NCI-H2107 (cell line): ENCODE results near the gene MTUS2.
A peak's percentile ranks its signal among the peaks of the same experiment; 100 is the strongest.

Source experiments
- DNase-seq: peaks from one replicate; lab custom pipeline; 2025; lab: John Stamatoyannopoulos, UW

MTUS2 gene

GRCh38 chr13:29484236-29484635 is 664.1 kb downstream of the MTUS2 start:
- peak; percentile 29 for DNase-seq

GRCh38 chr13:29484796-29485195 is 664.7 kb downstream of the MTUS2 start:
- no peak for DNase-seq

DNA sequence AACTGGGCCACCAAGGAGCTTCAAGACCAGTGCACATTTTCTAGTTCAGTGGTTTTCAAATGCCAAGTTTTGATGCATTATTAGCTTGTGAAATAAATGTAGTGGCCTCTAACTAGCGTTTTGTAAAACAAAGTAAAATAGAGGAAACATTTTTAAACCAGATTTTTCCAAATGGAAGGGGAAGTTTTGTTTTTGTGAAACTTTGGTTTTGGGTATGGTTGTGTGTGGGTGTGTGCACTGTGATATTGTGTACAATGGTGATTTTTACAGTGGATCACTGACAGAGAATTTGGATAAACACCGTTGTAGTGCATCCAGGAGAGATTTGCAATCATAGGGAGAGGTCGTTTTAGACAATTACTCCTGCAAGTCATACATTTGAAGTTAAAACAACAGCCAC is 666.4 kb downstream of the MTUS2 start:
- DNase-seq, result no peak

DNA sequence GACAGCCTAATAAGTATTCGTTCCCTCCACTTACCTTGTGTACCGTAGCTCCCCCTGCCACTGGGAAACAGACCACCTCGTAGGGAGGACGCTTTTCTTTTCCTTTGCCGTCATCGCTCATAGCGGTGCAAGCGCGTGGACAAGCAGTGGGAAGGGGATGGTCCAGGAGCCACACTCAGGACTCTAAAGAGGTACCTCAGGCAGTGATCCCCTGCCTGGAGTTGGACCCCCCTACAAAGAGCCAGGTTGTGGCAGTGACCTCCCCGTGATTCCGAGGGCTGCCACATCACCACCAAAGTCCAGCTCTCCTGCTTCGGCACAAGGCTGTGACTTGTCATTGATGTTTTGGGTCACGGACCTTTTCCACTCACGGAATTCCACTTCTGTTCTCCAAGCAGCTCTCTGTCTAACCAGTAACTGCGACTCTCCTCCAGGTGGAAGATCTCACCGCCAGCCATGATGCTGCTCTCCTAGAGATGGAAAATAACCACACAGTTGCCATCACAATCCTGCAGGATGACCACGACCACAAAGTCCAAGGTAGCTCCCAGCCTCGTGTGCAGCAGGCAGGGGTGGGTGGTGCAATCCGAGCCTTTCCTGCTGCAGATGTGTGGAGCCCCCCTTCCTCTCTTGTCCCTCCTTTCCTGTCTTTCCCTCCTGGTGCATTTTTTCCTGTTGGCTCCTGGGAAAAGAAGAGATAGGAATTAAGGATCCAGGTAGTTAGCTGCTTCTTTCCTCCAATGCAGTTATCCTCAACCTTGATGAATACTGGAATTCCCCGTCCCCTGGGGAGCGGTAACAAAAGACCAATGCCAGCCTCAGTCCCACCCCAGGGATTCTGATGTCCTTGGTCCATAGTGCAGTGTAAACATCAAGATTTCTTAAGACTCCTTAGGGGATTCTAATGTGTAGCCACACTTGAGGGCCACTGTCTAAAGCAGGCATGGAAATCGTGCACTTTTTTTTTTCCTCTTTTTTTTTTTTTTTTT is 667.6 kb downstream of the MTUS2 start:
- no peak for DNase-seq

GRCh38 chr13:29489650-29490560 is 669.8 kb downstream of the MTUS2 start:
- no peak for DNase-seq

DNA sequence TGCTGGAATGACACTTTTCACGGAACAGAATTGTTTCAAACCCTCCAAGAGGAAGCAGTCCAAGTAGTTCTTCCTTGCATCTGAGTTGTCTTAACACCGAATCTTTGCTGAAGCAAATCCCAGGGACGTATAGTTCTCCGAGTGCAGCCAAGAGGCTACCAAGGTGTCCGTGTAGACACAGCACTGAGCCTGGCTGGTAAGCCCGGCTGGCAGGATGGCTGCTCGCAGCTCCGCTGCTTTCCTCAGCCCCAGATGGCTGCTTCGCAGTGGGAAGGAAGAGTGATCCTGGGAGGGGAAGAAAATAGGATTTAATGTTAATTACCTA is 670.4 kb downstream of the MTUS2 start:
- DNase-seq, result no peak

- no peak for DNase-seq
Measured at GRCh38 chr13:29491248-29491647, 671.1 kb downstream of the MTUS2 start.

- no peak for DNase-seq
Measured at GRCh38 chr13:29493796-29494195, 673.7 kb downstream of the MTUS2 start.

DNA sequence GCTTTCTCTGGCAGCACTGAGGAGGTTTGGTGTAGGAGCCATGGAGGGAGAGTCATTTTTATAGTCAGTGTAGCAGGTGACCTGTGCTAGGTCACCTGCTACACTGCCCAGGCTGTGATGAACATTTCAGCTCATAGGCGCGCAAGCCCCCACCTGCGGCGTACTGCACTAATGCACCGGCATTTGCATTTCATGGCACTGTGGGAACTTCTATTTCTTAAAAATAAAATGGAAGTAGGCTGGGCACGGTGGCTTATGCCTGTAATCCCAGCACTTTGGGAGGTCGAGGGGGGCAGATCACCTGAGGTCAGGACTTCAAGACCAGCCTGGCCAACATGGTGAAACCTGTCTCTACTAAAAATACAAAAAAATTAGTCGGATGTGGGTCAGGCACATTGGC is 674.4 kb downstream of the MTUS2 start:
- no peak for DNase-seq

DNA sequence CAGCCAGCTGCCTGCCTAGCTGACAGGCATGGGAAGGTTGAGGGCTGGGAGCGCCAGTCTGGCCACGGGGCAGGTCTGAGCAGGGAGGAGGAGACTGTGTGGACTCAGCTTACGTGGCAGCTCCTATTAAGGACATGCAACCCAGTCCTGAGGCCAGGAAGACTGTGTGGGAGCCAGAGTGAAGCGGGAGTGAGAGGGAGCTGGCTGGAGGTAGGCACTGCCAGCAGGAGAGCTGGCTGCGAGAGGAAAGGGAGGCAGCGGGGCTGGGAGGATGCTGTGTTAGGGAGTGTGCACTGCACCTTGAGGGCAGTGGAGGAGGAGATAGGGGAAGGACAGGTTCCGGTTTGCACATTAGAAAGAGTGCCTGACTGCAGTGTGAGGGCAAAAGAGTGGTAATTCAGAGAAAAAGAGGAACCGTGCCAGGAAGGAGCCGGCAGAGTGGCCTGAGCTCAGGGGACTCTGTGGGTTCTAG is 676.1 kb downstream of the MTUS2 start:
- no peak for DNase-seq

GRCh38 chr13:29497137-29497654 is 677.1 kb downstream of the MTUS2 start:
- DNase-seq, result no peak

- no peak for DNase-seq
Measured at GRCh38 chr13:29498426-29499040, 678.4 kb downstream of the MTUS2 start.

GRCh38 chr13:29499506-29500165 is 679.5 kb downstream of the MTUS2 start:
- no peak for DNase-seq

- no peak for DNase-seq
Measured at GRCh38 chr13:29500386-29500785, 680.2 kb downstream of the MTUS2 start.

- no peak for DNase-seq
Measured at GRCh38 chr13:29501674-29502073, 681.5 kb downstream of the MTUS2 start.

- DNase-seq, result no peak
Measured at GRCh38 chr13:29502391-29503008, 682.4 kb downstream of the MTUS2 start.

GRCh38 chr13:29503041-29503837 is 683.1 kb downstream of the MTUS2 start:
- no peak for DNase-seq

GRCh38 chr13:29504691-29505090 is 684.6 kb downstream of the MTUS2 start:
- no peak for DNase-seq

- DNase-seq, result no peak
Measured at GRCh38 chr13:29505511-29505910, 685.4 kb downstream of the MTUS2 start.

DNA sequence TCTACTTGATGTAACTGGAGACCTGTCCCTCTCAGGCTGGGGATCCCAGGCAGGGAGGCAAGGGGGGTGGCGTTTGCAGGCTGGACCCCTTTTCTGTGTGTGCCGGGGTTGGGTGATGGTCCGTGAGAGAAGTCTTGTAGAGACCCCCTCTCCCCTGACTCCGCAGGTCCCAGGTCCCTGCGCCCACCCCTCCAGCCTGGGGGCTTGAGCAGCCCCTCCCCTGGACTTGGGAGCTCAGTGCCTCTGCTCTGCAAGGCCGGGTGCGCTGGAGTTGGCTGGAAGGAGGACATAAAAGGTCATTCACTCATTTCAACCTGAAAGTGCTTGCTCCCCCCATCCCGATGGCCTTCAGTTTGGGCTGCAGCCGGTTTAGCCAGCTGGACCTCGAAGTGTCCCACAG is 685.8 kb downstream of the MTUS2 start:
- DNase-seq, result no peak
